Transverse colon (tissue), 4 donors: Measurements from ENCODE around the gene FAM120C.

Experiments used
- CTCF ChIP-seq, 5 experiments: fragments of 200-600 bp in 3 of 5; fragments of 450-650 bp in 2 of 5; sonication (generic) in 3 of 5; IDR thresholded peaks; 1 replicate in 2 of 5; 2 replicates in 3 of 5; pipeline ENCODE4 v1.5.1; 2016 to 2017; ENCODE audit warnings: antibody characterized with exemption in 5 of 5, inconsistent platforms in 3 of 5, mild to moderate bottlenecking in 2 of 5, moderate library complexity in 1 of 5
- EP300 ChIP-seq: sonication (generic); formaldehyde crosslinking; IDR thresholded peaks from one replicate; pipeline ENCODE4 v1.6.1; 2017; ENCODE audit warnings: antibody characterized with exemption, low read depth
- POLR2A ChIP-seq: fragments of 450-650 bp; IDR thresholded peaks from one replicate; pipeline ENCODE4 v1.6.1; 2016; ENCODE audit warnings: antibody characterized with exemption, mild to moderate bottlenecking, moderate library complexity
- POLR2AphosphoS5 ChIP-seq, 3 donors: sonication (generic); formaldehyde crosslinking; IDR thresholded peaks; one replicate each; pipeline ENCODE4 v1.6.1; 2016; ENCODE audit warnings: antibody characterized with exemption in 3 of 3

GRCh38 chrX:54044877-54045338 lies 138.1 kb downstream of the FAM120C start:
- TF ChIP-seq CTCF (IDR thresholded peaks at IDR 0.05) (no peak), POLR2A (no peak), EP300 (no peak), POLR2AphosphoS5 (IDR thresholded peaks at IDR 0.05) (no peak)
